HL-60 (cell line): ENCODE results near the gene TSPAN31.
"Not testable (repeated sequence)": the region's sequence is repeated elsewhere in the genome, so short reads cannot be mapped to it uniquely, and the experiment has no call there.

Experiments used
- DNase-seq, 2 experiments: peaks; one replicate each; pipeline ENCODE4 v3.0.0-alpha.2; 2010 to 2020; ENCODE audit warnings: low read depth in 1 of 2, low spot score in 1 of 2
- H3K27ac ChIP-seq: fragments of 250-450 bp; sonication (Bioruptor Pico); replicated peaks from 2 replicates; pipeline ENCODE4 v1.5.1; 2020; ENCODE audit warnings: mild to moderate bottlenecking, moderate library complexity
- H3K27me3 ChIP-seq: fragments of 250-450 bp; sonication (Bioruptor Pico); 2 replicates; pipeline ENCODE4 v1.5.1; 2021; ENCODE audit warnings: mild to moderate bottlenecking, moderate library complexity; ENCODE audit not compliant: insufficient read depth, poor library complexity, severe bottlenecking
- H3K4me3 ChIP-seq: replicated peaks from 2 replicates; pipeline ENCODE4 v1.5.1; 2011; ENCODE audit warnings: mild to moderate bottlenecking, control low read depth, low read length; ENCODE audit not compliant: insufficient read depth
- CTCF ChIP-seq: IDR thresholded peaks from one replicate; pipeline ENCODE4 v1.5.1; 2011; ENCODE audit warnings: low read length, control low read depth, inconsistent platforms; ENCODE audit not compliant: insufficient read depth
- GABPA ChIP-seq: IDR thresholded peaks from 2 replicates; pipeline ENCODE4 v1.6.1; 2012; ENCODE audit warnings: low read depth
- POLR2AphosphoS5 ChIP-seq: IDR thresholded peaks from 2 replicates; pipeline ENCODE4 v1.6.1; 2012; ENCODE audit warnings: low read depth
- REST ChIP-seq: IDR thresholded peaks from 2 replicates; pipeline ENCODE4 v1.6.1; 2012; ENCODE audit warnings: low read depth; ENCODE audit not compliant: insufficient replicate concordance
- SPI1 ChIP-seq: IDR thresholded peaks from 2 replicates; pipeline ENCODE4 v1.6.1; 2012; ENCODE audit warnings: low read depth, mild to moderate bottlenecking, borderline replicate concordance

TSPAN31 gene

DNA sequence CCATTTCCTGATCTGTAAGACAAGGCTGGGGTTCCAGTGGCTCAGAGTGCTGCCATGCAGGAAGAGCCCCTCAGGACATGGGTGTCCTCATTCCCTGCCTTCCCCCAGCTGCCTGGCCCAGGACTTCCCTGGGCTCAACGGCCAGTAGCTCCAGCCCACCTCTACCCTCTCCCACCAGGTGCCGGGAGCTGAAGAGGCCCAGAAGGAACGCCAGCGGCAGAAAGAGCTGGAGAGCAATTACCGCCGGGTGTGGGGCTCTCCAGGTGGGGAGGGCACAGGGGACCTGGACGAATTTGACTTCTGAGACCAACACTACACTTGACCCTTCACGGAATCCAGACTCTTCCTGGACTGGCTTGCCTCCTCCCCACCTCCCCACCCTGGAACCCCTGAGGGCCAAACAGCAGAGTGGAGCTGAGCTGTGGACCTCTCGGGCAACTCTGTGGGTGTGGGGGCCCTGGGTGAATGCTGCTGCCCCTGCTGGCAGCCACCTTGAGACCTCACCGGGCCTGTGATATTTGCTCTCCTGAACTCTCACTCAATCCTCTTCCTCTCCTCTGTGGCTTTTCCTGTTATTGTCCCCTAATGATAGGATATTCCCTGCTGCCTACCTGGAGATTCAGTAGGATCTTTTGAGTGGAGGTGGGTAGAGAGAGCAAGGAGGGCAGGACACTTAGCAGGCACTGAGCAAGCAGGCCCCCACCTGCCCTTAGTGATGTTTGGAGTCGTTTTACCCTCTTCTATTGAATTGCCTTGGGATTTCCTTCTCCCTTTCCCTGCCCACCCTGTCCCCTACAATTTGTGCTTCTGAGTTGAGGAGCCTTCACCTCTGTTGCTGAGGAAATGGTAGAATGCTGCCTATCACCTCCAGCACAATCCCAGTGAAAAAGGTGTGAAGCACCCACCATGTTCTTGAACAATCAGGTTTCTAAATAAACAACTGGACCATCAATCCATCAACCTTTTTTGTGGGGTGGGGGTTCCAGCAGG is 23.9 kb upstream of the TSPAN31 start:
- H3K4me3 ChIP-seq: no peak overlapping the region
- no peak for TF ChIP-seq REST
- TF ChIP-seq CTCF: no peak
- no peak for TF ChIP-seq POLR2AphosphoS5
- no peak for TF ChIP-seq GABPA
- TF ChIP-seq SPI1: no peak
- H3K27ac ChIP-seq: no peak overlapping the region
- no peak for DNase-seq
- H3K27me3 ChIP-seq: no peaks in the 10 kb centered on the region

GRCh38 chr12:57721846-57722608 is 22.8 kb upstream of the TSPAN31 start:
- not testable (repeated sequence) for DNase-seq, H3K27me3 ChIP-seq, H3K4me3 ChIP-seq, H3K27ac ChIP-seq
- 0 out of 2 replicates have a peak, but pooled peaks have one; percentile 23 for TF ChIP-seq POLR2AphosphoS5

GRCh38 chr12:57722716-57723629 is 21.9 kb upstream of the TSPAN31 start:
- Histone ChIP-seq H3K27me3 (no peaks in the 10 kb centered on the region), H3K27ac (no peak overlapping the region), H3K4me3 (no peak overlapping the region)
- DNase-seq: no peak
- TF ChIP-seq CTCF (no peak), POLR2AphosphoS5 (peak; percentile 7), SPI1 (no peak)

DNA sequence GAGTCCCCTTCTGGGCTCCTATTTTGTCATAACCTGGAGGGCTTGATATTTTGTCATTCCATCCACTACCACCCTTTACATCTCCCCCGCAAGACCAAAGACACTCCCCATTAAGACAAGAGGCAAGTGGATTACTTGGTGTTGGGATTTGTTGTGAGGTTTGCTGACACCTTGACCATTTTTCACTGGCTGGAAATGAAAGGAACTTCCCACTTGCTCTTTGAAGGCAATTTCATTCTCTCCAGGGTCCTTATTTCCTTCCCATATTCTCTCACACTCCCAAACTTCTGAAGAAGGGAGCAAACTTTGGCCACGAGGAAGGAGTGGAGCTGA is 21.2 kb upstream of the TSPAN31 start:
- Histone ChIP-seq H3K27ac (no peak overlapping the region), H3K4me3 (no peak overlapping the region), H3K27me3 (no peaks in the 10 kb centered on the region)
- DNase-seq: no peak
- TF ChIP-seq CTCF (no peak), GABPA (no peak)
